ENCODE data around the gene AGPAT3. TPM values are rescaled to one million over a fixed set of nuclear protein-coding genes. Genes with fewer than 3 reads are reported as not detected.
A peak's percentile ranks its signal among the peaks of the same experiment; 100 is the strongest.

The AGPAT3 gene
- total and polyA plus RNA-seq, 10 of the 15 experiments (the other 5 are each of a cell fraction or from before 2014, with no cell fraction given): 1.2 to 110 (median 30.8) TPM

GRCh38 chr21:44011123-44011522 lies 146.1 kb downstream of the AGPAT3 start:
- no peak for ATAC-seq
- RAD21 ChIA-PET (ENCODE audit: unreplicated experiment): no interaction called here
- H3K9me3 ChIP-seq (replicated peaks; ENCODE audit: control insufficient read depth, insufficient read depth, low read length): no peaks in the 10 kb centered on the region
- H2AFZ ChIP-seq (ENCODE audit: control insufficient read depth, low read depth, low read length): no peak overlapping the region
- 67% methylated on average over 9 of the region's 9 CpGs for WGBS (ENCODE audit: insufficient coverage, insufficient replicate concordance, low lambda C conversion rate, missing lambda C conversion rate)
- H3K4me3 ChIP-seq: peak overlapping the region; percentile 84
- peak overlapping the region; percentile 79; the same call in 1 of the 2 replicates for H3K27ac ChIP-seq (ENCODE audit: control insufficient read depth, insufficient read depth)
- no peak for FAIRE-seq
- peak overlapping the region; percentile 82; the same call in 1 of the 2 replicates for H3K9ac ChIP-seq (ENCODE audit: control insufficient read depth, insufficient read depth, low read length)
- no peak for DNase-seq (ENCODE audit: low read depth, low spot score)
- peaks cover 48% of the 10 kb centered on the region for H3K79me2 ChIP-seq (ENCODE audit: control insufficient read depth, insufficient read depth, low read length)
- TF ChIP-seq POU2F2 (IDR thresholded peaks at IDR 0.05; ENCODE audit: borderline replicate concordance, low read depth, low read length) (no peak), CHD4 (IDR thresholded peaks at IDR 0.05) (no peak), RAD51 (IDR thresholded peaks at IDR 0.05) (no peak), IRF4 (IDR thresholded peaks at IDR 0.05; ENCODE audit: low read depth, low read length) (no peak), CHD1 (IDR thresholded peaks at IDR 0.05; ENCODE audit: low read depth, low read length) (no peak), RAD21 (IDR thresholded peaks at IDR 0.05; ENCODE audit: insufficient read depth, low read depth, low read length) (no peak), E2F4 (IDR thresholded peaks at IDR 0.05; ENCODE audit: low read depth, low read length) (no peak), GATAD2B (conservative IDR thresholded peaks at IDR 0.05; ENCODE audit: low read depth) (no peak), SMC3 (IDR thresholded peaks at IDR 0.05; ENCODE audit: borderline replicate concordance, low read length) (no peak), RCOR1 (conservative IDR thresholded peaks at IDR 0.05; ENCODE audit: low read depth, low read length) (no peak), SMAD1 (IDR thresholded peaks at IDR 0.05; ENCODE audit: low read depth, partially characterized antibody) (no peak), HDGF (IDR thresholded peaks at IDR 0.05) (no peak), ZNF24 (IDR thresholded peaks at IDR 0.05) (no peak)
- TF ChIP-seq, protein P1, sequence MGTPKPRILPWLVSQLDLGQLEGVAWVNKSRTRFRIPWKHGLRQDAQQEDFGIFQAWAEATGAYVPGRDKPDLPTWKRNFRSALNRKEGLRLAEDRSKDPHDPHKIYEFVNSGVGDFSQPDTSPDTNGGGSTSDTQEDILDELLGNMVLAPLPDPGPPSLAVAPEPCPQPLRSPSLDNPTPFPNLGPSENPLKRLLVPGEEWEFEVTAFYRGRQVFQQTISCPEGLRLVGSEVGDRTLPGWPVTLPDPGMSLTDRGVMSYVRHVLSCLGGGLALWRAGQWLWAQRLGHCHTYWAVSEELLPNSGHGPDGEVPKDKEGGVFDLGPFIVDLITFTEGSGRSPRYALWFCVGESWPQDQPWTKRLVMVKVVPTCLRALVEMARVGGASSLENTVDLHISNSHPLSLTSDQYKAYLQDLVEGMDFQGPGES (IDR thresholded peaks at IDR 0.05): no peak
- TF ChIP-seq, protein P2, sequence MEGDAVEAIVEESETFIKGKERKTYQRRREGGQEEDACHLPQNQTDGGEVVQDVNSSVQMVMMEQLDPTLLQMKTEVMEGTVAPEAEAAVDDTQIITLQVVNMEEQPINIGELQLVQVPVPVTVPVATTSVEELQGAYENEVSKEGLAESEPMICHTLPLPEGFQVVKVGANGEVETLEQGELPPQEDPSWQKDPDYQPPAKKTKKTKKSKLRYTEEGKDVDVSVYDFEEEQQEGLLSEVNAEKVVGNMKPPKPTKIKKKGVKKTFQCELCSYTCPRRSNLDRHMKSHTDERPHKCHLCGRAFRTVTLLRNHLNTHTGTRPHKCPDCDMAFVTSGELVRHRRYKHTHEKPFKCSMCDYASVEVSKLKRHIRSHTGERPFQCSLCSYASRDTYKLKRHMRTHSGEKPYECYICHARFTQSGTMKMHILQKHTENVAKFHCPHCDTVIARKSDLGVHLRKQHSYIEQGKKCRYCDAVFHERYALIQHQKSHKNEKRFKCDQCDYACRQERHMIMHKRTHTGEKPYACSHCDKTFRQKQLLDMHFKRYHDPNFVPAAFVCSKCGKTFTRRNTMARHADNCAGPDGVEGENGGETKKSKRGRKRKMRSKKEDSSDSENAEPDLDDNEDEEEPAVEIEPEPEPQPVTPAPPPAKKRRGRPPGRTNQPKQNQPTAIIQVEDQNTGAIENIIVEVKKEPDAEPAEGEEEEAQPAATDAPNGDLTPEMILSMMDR (IDR thresholded peaks at IDR 0.05 in 2 of 3, conservative IDR thresholded peaks at IDR 0.05 in 1 of 3; ENCODE audit: control insufficient read depth in 2 of 3, extremely low read depth in 1 of 3, insufficient read depth in 1 of 3, low read depth in 3 of 3, low read length in 3 of 3): no peak
- peaks cover 3% of the 10 kb centered on the region; the same call in 1 of the 2 replicates for H3K4me1 ChIP-seq (ENCODE audit: control insufficient read depth, insufficient read depth, low read length)
- BruUV-seq (replicated peaks): TSS peak; percentile 85
- no peaks in the 10 kb centered on the region for H3K27me3 ChIP-seq (replicated peaks in 1 of 2; ENCODE audit: control insufficient read depth in 2 of 2, insufficient read depth in 2 of 2, low read length in 1 of 2)
- SMC1A ChIA-PET (ENCODE audit: uncharacterized antibody, unreplicated experiment): no interaction called here
- POLR2A ChIA-PET: interaction anchor here (1.6 kb wide), 1 partner anchor 9 kb away, joined by 5 read pairs; no protein-coding TSS in a partner anchor
- H3K36me3 ChIP-seq (ENCODE audit: control insufficient read depth in 2 of 2, insufficient read depth in 2 of 2, low read length in 1 of 2): no peaks in the 10 kb centered on the region
- in situ Hi-C loops (cut with MboI): no loop called here
- H4K20me1 ChIP-seq (ENCODE audit: control insufficient read depth, insufficient read depth): no peaks in the 10 kb centered on the region
- intact Hi-C loops (cut with micrococcal nuclease; ENCODE audit: unreplicated experiment): no loop called here
- CTCF ChIA-PET: no interaction called here
- peak overlapping the region; percentile 84 for H3K4me2 ChIP-seq (ENCODE audit: control insufficient read depth, insufficient read depth)
